ENCODE measurements around the gene HES3.

Gene HES3

DNA sequence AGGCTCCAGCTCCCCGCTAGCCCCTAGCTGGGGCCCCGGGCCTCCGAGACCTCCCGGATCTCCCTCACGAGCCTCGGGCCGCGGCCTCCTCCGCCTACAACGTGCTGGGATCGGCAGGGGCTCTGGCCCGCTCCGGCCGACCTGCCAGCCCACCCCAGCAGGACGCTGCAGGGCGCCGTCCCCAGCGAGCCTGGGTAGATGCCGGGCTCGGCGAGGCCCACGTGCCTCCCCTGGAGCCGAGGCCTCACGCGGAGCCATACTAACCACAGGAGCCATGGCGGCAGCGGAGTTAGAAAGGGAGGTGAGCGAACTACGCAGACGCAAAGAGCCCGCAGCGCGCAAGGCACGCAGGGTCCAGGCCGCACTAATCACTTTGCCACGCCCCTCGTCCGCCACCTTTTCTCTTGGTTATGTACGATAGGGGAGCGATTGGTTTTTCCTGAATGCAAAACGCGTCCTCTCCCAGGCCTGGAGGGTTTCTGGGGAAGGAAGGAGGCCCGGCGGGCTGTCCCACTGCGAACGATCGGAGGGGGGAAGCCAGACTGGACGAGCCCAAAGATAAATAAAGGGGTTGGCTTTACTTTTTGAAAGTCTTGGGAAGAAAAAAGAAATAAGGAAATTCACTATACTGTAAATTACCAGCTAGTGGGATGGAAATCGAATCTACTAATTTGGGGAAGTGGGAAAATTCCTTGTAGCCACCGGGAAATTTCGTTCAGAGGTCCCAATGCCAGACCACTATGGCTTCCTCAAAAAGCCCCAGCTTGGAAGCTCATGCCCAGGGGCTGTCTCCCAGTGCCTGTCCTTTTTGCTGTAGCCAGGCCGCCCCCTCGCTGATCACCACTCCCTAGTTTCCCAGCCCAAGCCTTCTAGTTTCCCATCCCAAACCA lies 44.4 kb upstream of the HES3 start, which contains the start of gene RPL22:
Gene RPL22, minus strand, starts transcription at position 298 of the 890 bp plus-strand sequence. Its CDS starts 22 bp downstream, at position 276.
- Histone ChIP-seq H2AFZ (ENCODE audit: low read depth, low read length) (peak within 1 kb of the TSS; percentile 84), H3K9me3 (ENCODE audit: insufficient read depth, low read length) (no peaks in the 10 kb centered on the region)

DNA sequence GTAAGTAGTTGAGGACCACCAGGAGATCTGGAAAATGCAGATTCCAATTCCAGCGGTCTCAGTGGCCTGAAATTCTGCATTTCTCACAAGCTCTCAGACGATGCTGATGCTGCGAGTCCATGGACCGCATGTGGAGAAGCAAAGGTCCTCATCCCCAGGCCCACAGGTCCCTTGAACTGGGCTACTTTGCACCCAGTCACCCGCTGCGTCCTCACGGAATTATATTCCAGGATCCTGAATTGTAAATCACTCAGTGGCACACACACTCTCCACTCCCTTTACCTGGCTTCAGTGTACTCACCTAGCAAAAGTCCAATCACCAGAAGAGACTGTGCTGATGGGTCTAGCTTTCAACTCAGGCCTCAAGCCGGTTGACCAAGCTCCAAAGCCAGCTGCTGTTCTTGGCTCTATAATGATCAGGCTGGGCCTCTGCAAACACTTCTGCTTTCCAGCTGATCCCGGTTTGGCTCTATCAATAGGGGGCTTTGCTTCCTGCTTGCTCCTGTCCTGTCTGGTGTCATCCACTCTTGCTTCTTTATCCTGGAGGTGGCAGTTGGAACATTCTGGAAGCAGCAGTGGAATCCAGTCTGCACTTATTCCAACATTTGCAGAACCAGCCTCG lies 43.7 kb upstream of the HES3 start:
- peaks cover 23% of the 10 kb centered on the region for H3K36me3 ChIP-seq (replicated peaks; ENCODE audit: low read depth, low read length)
- peak overlapping the region; percentile 87 for H3K9ac ChIP-seq (ENCODE audit: low read length)
- H4K20me1 ChIP-seq (ENCODE audit: insufficient read depth, low read length): peaks cover 10% of the 10 kb centered on the region; the same call in 1 of the 2 replicates
- peak overlapping the region; percentile 100 for H3K4me3 ChIP-seq (ENCODE audit: low read length)
- H3K4me2 ChIP-seq (ENCODE audit: low read length): peak overlapping the region; percentile 96
- no peaks in the 10 kb centered on the region for H3K27me3 ChIP-seq (ENCODE audit: low read depth, low read length)
- H2AFZ ChIP-seq (ENCODE audit: low read depth, low read length): peak overlapping the region; percentile 84; the same call in 1 of the 2 replicates
- H3K79me2 ChIP-seq (ENCODE audit: low read length): peaks cover 48% of the 10 kb centered on the region
- H3K27ac ChIP-seq (ENCODE audit: low read length): peak overlapping the region; percentile 77
- TF ChIP-seq EZH2phosphoT487 (IDR thresholded peaks at IDR 0.05; ENCODE audit: low read depth): no peak
- TF ChIP-seq, protein P1, sequence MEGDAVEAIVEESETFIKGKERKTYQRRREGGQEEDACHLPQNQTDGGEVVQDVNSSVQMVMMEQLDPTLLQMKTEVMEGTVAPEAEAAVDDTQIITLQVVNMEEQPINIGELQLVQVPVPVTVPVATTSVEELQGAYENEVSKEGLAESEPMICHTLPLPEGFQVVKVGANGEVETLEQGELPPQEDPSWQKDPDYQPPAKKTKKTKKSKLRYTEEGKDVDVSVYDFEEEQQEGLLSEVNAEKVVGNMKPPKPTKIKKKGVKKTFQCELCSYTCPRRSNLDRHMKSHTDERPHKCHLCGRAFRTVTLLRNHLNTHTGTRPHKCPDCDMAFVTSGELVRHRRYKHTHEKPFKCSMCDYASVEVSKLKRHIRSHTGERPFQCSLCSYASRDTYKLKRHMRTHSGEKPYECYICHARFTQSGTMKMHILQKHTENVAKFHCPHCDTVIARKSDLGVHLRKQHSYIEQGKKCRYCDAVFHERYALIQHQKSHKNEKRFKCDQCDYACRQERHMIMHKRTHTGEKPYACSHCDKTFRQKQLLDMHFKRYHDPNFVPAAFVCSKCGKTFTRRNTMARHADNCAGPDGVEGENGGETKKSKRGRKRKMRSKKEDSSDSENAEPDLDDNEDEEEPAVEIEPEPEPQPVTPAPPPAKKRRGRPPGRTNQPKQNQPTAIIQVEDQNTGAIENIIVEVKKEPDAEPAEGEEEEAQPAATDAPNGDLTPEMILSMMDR (IDR thresholded peaks at IDR 0.05; ENCODE audit: low read depth, low read length): no peak
- H3K4me1 ChIP-seq (ENCODE audit: low read length): peaks cover 20% of the 10 kb centered on the region
- H3K9me3 ChIP-seq (ENCODE audit: insufficient read depth, low read length): no peaks in the 10 kb centered on the region

More for the DNA sequence above, 44.4 kb upstream of the HES3 start, which contains the start of gene RPL22:
- Histone ChIP-seq H3K9ac (ENCODE audit: low read length) (peak within 1 kb of the TSS; percentile 96), H3K36me3 (replicated peaks; ENCODE audit: low read depth, low read length) (peaks cover 23% of the 10 kb centered on the region), H3K27me3 (ENCODE audit: low read depth, low read length) (no peaks in the 10 kb centered on the region), H3K79me2 (ENCODE audit: low read length) (peaks cover 51% of the 10 kb centered on the region), H3K4me3 (ENCODE audit: low read length) (peak within 1 kb of the TSS; percentile 100), H4K20me1 (ENCODE audit: insufficient read depth, low read length) (peaks cover 10% of the 10 kb centered on the region; the same call in 1 of the 2 replicates), H3K4me2 (ENCODE audit: low read length) (peak within 1 kb of the TSS; percentile 96), H3K4me1 (ENCODE audit: low read length) (peaks cover 20% of the 10 kb centered on the region), H3K27ac (ENCODE audit: low read length) (peak within 1 kb of the TSS; percentile 77)
- TF ChIP-seq, protein P1 (IDR thresholded peaks at IDR 0.05; ENCODE audit: low read depth, low read length): no peak
- no peak for TF ChIP-seq EZH2phosphoT487 (IDR thresholded peaks at IDR 0.05; ENCODE audit: low read depth)

DNA sequence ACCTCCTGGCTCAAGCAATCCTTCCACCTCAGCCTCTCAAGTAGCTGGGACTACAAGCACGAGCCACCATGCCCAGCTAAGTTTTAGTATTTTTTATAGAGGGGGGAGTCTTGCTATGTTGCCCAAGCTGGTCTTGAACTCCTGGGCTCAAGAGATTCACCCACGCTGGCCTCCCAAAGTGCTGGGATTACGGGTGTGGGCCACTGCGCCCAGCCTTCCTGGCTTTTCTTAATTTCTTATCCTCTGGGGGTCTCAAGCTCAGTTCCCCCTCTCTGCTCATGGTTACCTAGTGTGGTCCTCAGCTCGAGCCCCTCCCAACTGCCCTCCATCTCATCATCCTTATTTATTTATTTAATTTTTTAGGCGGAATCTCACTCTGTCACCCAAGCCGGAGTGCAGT lies 41.7 kb upstream of the HES3 start:
- H3K79me2 ChIP-seq (ENCODE audit: low read length): peaks cover 32% of the 10 kb centered on the region
- TF ChIP-seq EZH2phosphoT487 (IDR thresholded peaks at IDR 0.05; ENCODE audit: low read depth): no peak
- TF ChIP-seq, protein P1 (IDR thresholded peaks at IDR 0.05; ENCODE audit: low read depth, low read length): no peak

More for the DNA sequence above, 41.7 kb upstream of the HES3 start:
- no peak overlapping the region for H3K27ac ChIP-seq (ENCODE audit: low read length)
- no peak overlapping the region for H3K4me3 ChIP-seq (ENCODE audit: low read length)
- no peak overlapping the region for H2AFZ ChIP-seq (ENCODE audit: low read depth, low read length)
- no peaks in the 10 kb centered on the region for H3K27me3 ChIP-seq (ENCODE audit: low read depth, low read length)
- H3K36me3 ChIP-seq (replicated peaks; ENCODE audit: low read depth, low read length): peaks cover 10% of the 10 kb centered on the region
- H3K4me2 ChIP-seq (ENCODE audit: low read length): no peak overlapping the region
- H3K4me1 ChIP-seq (ENCODE audit: low read length): peaks cover 20% of the 10 kb centered on the region
- peaks cover 10% of the 10 kb centered on the region; the same call in 1 of the 2 replicates for H4K20me1 ChIP-seq (ENCODE audit: insufficient read depth, low read length)
- no peak overlapping the region for H3K9ac ChIP-seq (ENCODE audit: low read length)
- no peaks in the 10 kb centered on the region for H3K9me3 ChIP-seq (ENCODE audit: insufficient read depth, low read length)

Measured in OCI-LY3 (cell line).